ENCODE results near the gene FAM89B.

- TF ChIP-seq CTCF (IDR thresholded peaks at IDR 0.05) (no peak), POLR2A (IDR thresholded peaks at IDR 0.05) (no peak)
These were observed 918 bp upstream of the FAM89B start for GRCh38 chr11:65571420-65571819.
